GM18951 (cell line): Measurements from ENCODE around the gene NCKAP1.
"Not testable (repeated sequence)": the region's sequence is repeated elsewhere in the genome, so short reads cannot be mapped to it uniquely, and the experiment has no call there.

ENCODE experiments used
- POLR2A ChIP-seq: IDR thresholded peaks from 4 replicates; pipeline ENCODE4 v1.6.1; 2011; ENCODE audit warnings: mild to moderate bottlenecking; ENCODE audit not compliant: insufficient read length, insufficient read depth; ENCODE audit errors: extremely low read depth
- in situ Hi-C: fragments of 300-500 bp; cut with MboI; formaldehyde crosslinking; loops from one replicate; pipeline ENCODE4 v1.12.0; 2022; ENCODE audit warnings: low sequenced_read_pairs, mixed read lengths, inconsistent platforms; ENCODE audit not compliant: unreplicated experiment

The NCKAP1 gene

GRCh38 chr2:182962641-182963040 is 75.6 kb downstream of the NCKAP1 start:
- no peak for TF ChIP-seq POLR2A
- in situ Hi-C loops, result no loop called here

GRCh38 chr2:182960869-182961268 is 77.4 kb downstream of the NCKAP1 start:
- in situ Hi-C loops, result not testable (repeated sequence)

- TF ChIP-seq POLR2A, result no peak
Measured at GRCh38 chr2:182954789-182955188, 83.5 kb downstream of the NCKAP1 start.

GRCh38 chr2:182952741-182953450 is 85.4 kb downstream of the NCKAP1 start:
- TF ChIP-seq POLR2A, result no peak
- in situ Hi-C loops, result no loop called here

More at GRCh38 chr2:182954789-182955188, 83.5 kb downstream of the NCKAP1 start:
- in situ Hi-C loops, result no loop called here

GRCh38 chr2:182951948-182952663 is 86.2 kb downstream of the NCKAP1 start:
- TF ChIP-seq POLR2A, result no peak
- in situ Hi-C loops, result no loop called here

GRCh38 chr2:182950546-182950945 is 87.7 kb downstream of the NCKAP1 start:
- TF ChIP-seq POLR2A, result no peak
- in situ Hi-C loops, result no loop called here

GRCh38 chr2:182949572-182950189 is 88.6 kb downstream of the NCKAP1 start:
- in situ Hi-C loops, result no loop called here
- TF ChIP-seq POLR2A, result no peak

- no peak for TF ChIP-seq POLR2A
- in situ Hi-C loops, result no loop called here
Measured at GRCh38 chr2:182949052-182949451, 89.2 kb downstream of the NCKAP1 start.

GRCh38 chr2:182946958-182947369 is 91.3 kb downstream of the NCKAP1 start:
- in situ Hi-C loops, result no loop called here
- TF ChIP-seq POLR2A, result no peak

- no peak for TF ChIP-seq POLR2A
- in situ Hi-C loops, result no loop called here
Measured at GRCh38 chr2:182943339-182943738, 94.9 kb downstream of the NCKAP1 start.

- TF ChIP-seq POLR2A, result no peak
- in situ Hi-C loops, result no loop called here
Measured at GRCh38 chr2:182942756-182943155, 95.5 kb downstream of the NCKAP1 start.

- TF ChIP-seq POLR2A, result no peak
- in situ Hi-C loops, result no loop called here
Measured at GRCh38 chr2:182941919-182942318, 96.3 kb downstream of the NCKAP1 start.

- no peak for TF ChIP-seq POLR2A
- in situ Hi-C loops, result no loop called here
Measured at GRCh38 chr2:182941121-182941722, 97.0 kb downstream of the NCKAP1 start.
